HG03025 (cell line): ENCODE data around the gene AMOTL1.

Source experiments
- ATAC-seq: cut with Tn5 transposase; IDR thresholded peaks from one replicate; pipeline ENCODE4 v1.9.1; 2021; ENCODE audit warnings: mild to moderate bottlenecking, moderate library complexity; ENCODE audit not compliant: unreplicated experiment, low FRiP score

AMOTL1 gene

GRCh38 chr11:94768602-94769541, 716 bp downstream of the AMOTL1 start:
- no peak for ATAC-seq

- no peak for ATAC-seq
These were observed 1.7 kb downstream of the AMOTL1 start for GRCh38 chr11:94769880-94770279.

DNA sequence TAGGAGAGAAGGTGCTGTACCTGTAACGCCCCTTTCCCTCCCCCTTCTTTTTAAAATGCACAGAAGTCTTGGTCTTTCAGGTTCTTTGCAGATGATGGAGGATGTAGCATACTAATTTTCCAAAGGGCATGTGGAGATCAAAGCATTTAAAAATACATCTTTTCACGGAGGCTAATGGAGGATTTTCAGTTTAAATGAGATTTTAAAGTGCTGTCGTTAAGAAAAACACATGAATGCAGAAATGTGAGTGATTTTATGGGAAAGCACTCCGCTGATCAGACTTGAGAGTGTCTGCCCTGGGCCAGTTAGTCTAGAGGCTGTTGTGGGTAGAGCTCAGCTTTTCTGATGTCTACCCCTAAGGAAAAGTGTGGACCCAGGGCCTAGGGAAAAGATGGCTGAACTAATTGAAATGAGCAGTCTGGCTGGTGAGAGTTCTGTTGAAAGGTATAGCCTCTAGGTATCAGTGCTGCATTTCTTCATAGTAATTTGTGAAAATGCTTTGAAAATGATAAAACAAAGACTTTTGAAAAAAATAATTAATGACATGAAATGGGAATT, 2.5 kb downstream of the AMOTL1 start:
- ATAC-seq, result no peak

- no peak for ATAC-seq
These were observed 3.2 kb downstream of the AMOTL1 start for GRCh38 chr11:94771390-94771789.

DNA sequence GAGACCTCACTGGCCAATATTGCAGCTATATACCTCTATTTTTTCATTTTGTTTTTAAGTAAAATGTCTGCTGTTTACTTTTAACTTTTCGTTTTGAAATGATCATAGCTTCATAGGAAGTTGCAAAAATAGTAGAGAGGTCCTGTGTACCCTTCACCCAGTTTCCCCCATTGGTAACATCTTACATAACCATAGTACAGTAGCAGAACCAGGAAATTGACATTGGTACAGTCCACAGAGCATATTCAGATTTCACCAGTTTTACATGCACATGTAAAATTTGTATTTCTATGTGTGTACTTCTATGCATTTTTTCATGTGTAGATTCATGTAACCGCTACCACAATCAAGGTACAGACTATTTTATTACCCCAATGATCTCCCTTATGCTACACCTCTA, 3.8 kb downstream of the AMOTL1 start:
- ATAC-seq, result no peak

GRCh38 chr11:94773842-94774241, 5.7 kb downstream of the AMOTL1 start:
- ATAC-seq, result no peak

GRCh38 chr11:94774345-94774744, 6.2 kb downstream of the AMOTL1 start:
- ATAC-seq, result no peak

GRCh38 chr11:94775567-94776327, 7.6 kb downstream of the AMOTL1 start:
- no peak for ATAC-seq

DNA sequence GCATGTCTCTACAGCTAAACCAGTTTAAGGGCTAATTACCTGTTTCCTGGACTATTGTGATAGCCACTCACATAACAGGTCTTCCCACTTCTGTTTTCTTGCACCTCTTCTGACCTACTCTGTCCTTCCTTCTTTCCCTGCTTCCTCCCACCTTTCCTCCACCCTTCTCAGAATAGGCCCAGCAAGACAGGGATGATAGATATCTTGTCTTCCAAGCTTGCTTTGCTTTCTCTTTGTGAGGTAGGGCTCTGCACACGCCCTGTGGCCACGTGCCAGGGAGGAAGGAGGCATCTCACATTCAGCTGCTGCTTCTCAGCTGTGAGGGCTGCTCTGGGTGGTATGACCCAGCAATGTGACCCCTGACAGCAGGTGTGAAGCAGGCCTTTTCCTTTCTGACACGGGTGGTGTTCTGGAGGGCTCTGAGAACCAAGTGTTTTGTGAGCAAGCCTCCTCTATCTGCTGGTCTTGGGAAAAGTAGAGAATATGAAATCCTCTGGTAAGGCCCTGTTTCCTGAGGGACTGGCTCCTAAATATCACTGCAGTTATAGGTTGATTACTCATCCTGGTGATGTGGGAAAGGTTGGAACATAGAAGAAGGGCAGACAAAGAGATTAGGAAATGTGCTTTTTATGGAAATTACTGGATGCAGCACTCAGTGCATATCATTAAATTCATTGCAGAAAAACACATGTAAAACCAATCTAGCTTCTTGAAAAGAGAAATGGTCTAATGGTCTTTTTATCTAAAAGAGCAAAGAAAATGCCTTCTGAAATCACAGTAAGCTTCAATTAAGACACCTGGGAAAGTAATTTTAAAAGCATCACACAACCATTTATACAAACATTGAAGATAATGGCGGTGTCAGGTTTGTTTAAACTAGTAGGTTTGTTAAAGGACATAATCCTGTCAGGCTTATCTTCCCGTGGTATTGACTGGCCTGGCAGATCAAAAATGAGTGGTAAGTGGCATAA, 8.5 kb downstream of the AMOTL1 start:
- ATAC-seq, result no peak

- ATAC-seq, result no peak
These were observed 12.3 kb downstream of the AMOTL1 start for GRCh38 chr11:94780432-94780831.

- ATAC-seq, result no peak
These were observed 13.7 kb downstream of the AMOTL1 start for GRCh38 chr11:94781837-94782236.

- no peak for ATAC-seq
These were observed 14.3 kb downstream of the AMOTL1 start for GRCh38 chr11:94782446-94782845.

DNA sequence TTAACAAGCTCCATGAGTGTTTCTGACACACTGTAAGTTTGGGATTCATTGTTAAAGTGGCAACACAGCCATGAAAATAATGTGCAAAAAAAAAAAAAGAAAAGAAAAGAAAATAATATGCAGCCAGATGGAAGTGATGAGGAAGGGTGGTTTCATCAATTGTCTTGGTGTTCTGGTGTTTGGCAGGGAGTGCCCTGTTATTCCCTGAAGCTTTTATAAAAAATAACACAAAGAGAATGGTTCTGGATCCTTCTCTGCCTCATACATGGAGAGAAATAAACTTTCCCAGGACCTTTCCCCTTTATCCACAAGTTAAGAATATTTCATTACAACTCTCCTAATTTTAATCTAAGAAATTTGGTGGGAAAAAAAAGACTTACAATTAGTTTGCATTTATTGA, 16.7 kb downstream of the AMOTL1 start:
- ATAC-seq, result no peak

GRCh38 chr11:94785509-94785908, 17.4 kb downstream of the AMOTL1 start:
- ATAC-seq, result no peak

- peak; percentile 51 for ATAC-seq
These were observed 18.3 kb downstream of the AMOTL1 start for GRCh38 chr11:94786264-94787126.

GRCh38 chr11:94787801-94788200, 19.6 kb downstream of the AMOTL1 start:
- no peak for ATAC-seq

DNA sequence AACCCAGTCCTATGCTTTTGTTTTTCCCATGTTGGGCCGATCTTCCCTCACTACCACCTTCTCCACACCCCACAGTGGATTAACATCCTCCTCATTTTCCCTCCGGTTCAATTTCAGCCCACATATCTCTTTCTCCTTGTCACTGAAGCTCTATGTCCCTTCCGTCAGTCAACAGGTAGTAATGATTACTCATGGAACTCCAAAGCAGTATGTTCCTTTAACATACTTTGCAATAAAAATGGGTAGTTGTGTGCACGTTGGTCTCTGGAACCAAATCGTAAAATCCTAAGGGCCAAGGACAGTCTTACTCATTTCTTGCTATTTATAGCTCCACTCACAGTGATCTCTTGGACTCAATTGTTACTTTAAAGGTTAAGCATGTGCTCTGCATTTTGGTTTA, 20.2 kb downstream of the AMOTL1 start:
- ATAC-seq, result no peak

DNA sequence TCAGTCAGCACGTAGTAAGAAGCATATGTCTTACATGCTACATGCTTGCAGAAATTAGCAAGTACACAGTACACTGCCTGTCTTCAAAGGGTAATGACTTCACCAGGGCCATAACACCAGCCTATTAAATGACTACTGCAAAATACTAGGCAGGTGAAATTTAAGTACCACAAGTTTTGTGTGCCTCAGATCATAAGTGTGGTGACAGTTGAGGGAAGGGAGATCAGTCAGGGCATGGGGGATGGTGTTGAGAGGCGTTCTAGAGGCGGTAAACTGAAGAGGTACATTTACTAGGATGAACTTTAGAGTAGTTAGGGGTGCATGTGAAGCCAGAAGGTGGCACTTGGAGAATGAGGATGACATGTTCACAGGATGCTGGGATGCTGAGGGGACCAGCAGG, 22.0 kb downstream of the AMOTL1 start:
- ATAC-seq, result no peak

- no peak for ATAC-seq
These were observed 22.6 kb downstream of the AMOTL1 start for GRCh38 chr11:94790661-94791180.
